SJCRH30 (cell line): ENCODE measurements around the gene FSTL4. TPM values are rescaled to one million over a fixed set of nuclear protein-coding genes. Genes with fewer than 3 reads are reported as not detected.

ENCODE experiments used
- DNase-seq, 2 experiments: peaks; one replicate each; pipeline ENCODE4 v3.0.0-alpha.2; 2015 to 2020
- H3K27ac ChIP-seq: fragments of 250-450 bp; sonication (Bioruptor Pico); 2 replicates; pipeline ENCODE4 v1.5.1; 2020; ENCODE audit warnings: mild to moderate bottlenecking, moderate library complexity
- H3K27me3 ChIP-seq: fragments of 250-450 bp; sonication (Bioruptor Pico); 2 replicates; pipeline ENCODE4 v1.5.1; 2020; ENCODE audit warnings: mild to moderate bottlenecking, moderate library complexity
- H3K36me3 ChIP-seq: fragments of 250-450 bp; sonication (Bioruptor Pico); 2 replicates; pipeline ENCODE4 v1.5.1; 2020; ENCODE audit warnings: mild to moderate bottlenecking, moderate library complexity
- H3K4me1 ChIP-seq: fragments of 250-450 bp; sonication (Bioruptor Pico); 2 replicates; pipeline ENCODE4 v1.5.1; 2020; ENCODE audit warnings: mild to moderate bottlenecking, moderate library complexity
- H3K4me3 ChIP-seq: fragments of 250-450 bp; sonication (Bioruptor Pico); 2 replicates; pipeline ENCODE4 v1.5.1; 2020; ENCODE audit warnings: mild to moderate bottlenecking, moderate library complexity
- H3K9me3 ChIP-seq: fragments of 250-450 bp; sonication (Bioruptor Pico); replicated peaks from 2 replicates; pipeline ENCODE4 v1.5.1; 2020; ENCODE audit warnings: mild to moderate bottlenecking, moderate library complexity
- total RNA-seq: library from RNA; depleted of rRNA; stranded (reverse); fragments of >200 nt; shearing (Covaris generic); gene quantifications from 2 replicates; pipeline ENCODE4 v1.2.3, GENCODE V29; 2014

Gene FSTL4
- total RNA-seq, 1 experiment from 2014 or later: 7.1 TPM

- Histone ChIP-seq H3K27me3 (no peaks in the 10 kb centered on the region), H3K36me3 (no peaks in the 10 kb centered on the region), H3K4me1 (no peaks in the 10 kb centered on the region), H3K9me3 (no peaks in the 10 kb centered on the region), H3K4me3 (no peak overlapping the region), H3K27ac (no peak overlapping the region)
- no peak for DNase-seq
Observed at GRCh38 chr5:133321833-133322420, 290.4 kb downstream of the FSTL4 start.

- H3K4me1 ChIP-seq: no peaks in the 10 kb centered on the region
- no peaks in the 10 kb centered on the region for H3K27me3 ChIP-seq
- no peak overlapping the region for H3K4me3 ChIP-seq
- H3K27ac ChIP-seq: no peak overlapping the region
- H3K9me3 ChIP-seq: no peaks in the 10 kb centered on the region
- H3K36me3 ChIP-seq: no peaks in the 10 kb centered on the region
- no peak for DNase-seq
Observed at GRCh38 chr5:133321286-133321832, 291.0 kb downstream of the FSTL4 start.

GRCh38 chr5:133319905-133320520 is 292.3 kb downstream of the FSTL4 start:
- no peaks in the 10 kb centered on the region for H3K27me3 ChIP-seq
- no peaks in the 10 kb centered on the region for H3K9me3 ChIP-seq
- DNase-seq: peak in 1 of 2 experiments; percentile 26
- no peak overlapping the region for H3K27ac ChIP-seq
- H3K36me3 ChIP-seq: no peaks in the 10 kb centered on the region
- no peak overlapping the region for H3K4me3 ChIP-seq
- H3K4me1 ChIP-seq: no peaks in the 10 kb centered on the region

- H3K9me3 ChIP-seq: no peaks in the 10 kb centered on the region
- H3K27ac ChIP-seq: no peak overlapping the region
- DNase-seq: no peak
- H3K4me1 ChIP-seq: no peaks in the 10 kb centered on the region
- no peaks in the 10 kb centered on the region for H3K27me3 ChIP-seq
- H3K4me3 ChIP-seq: no peak overlapping the region
- no peaks in the 10 kb centered on the region for H3K36me3 ChIP-seq
Observed at GRCh38 chr5:133319244-133319643, 293.1 kb downstream of the FSTL4 start.

GRCh38 chr5:133317558-133317957 is 294.8 kb downstream of the FSTL4 start:
- H3K36me3 ChIP-seq: no peaks in the 10 kb centered on the region
- H3K4me3 ChIP-seq: no peak overlapping the region
- no peak overlapping the region for H3K27ac ChIP-seq
- H3K4me1 ChIP-seq: no peaks in the 10 kb centered on the region
- DNase-seq: no peak
- no peaks in the 10 kb centered on the region for H3K9me3 ChIP-seq
- no peaks in the 10 kb centered on the region for H3K27me3 ChIP-seq

GRCh38 chr5:133316346-133317343 is 295.7 kb downstream of the FSTL4 start:
- Histone ChIP-seq H3K36me3 (no peaks in the 10 kb centered on the region), H3K27me3 (no peaks in the 10 kb centered on the region), H3K4me3 (no peak overlapping the region), H3K4me1 (no peaks in the 10 kb centered on the region), H3K27ac (no peak overlapping the region), H3K9me3 (no peaks in the 10 kb centered on the region)
- peak in 1 of 2 experiments; percentile 22 for DNase-seq

- Histone ChIP-seq H3K36me3 (no peaks in the 10 kb centered on the region), H3K4me1 (no peaks in the 10 kb centered on the region), H3K27ac (no peak overlapping the region), H3K9me3 (no peaks in the 10 kb centered on the region), H3K4me3 (no peak overlapping the region), H3K27me3 (no peaks in the 10 kb centered on the region)
- DNase-seq: no peak
Observed at GRCh38 chr5:133314086-133314485, 298.3 kb downstream of the FSTL4 start.

GRCh38 chr5:133311176-133311575 is 301.2 kb downstream of the FSTL4 start:
- H3K27me3 ChIP-seq: no peaks in the 10 kb centered on the region
- no peak overlapping the region for H3K27ac ChIP-seq

GRCh38 chr5:133309984-133310621 is 302.2 kb downstream of the FSTL4 start:
- Histone ChIP-seq H3K9me3 (no peaks in the 10 kb centered on the region), H3K36me3 (no peaks in the 10 kb centered on the region), H3K4me3 (no peak overlapping the region), H3K27ac (no peak overlapping the region), H3K4me1 (no peaks in the 10 kb centered on the region), H3K27me3 (no peaks in the 10 kb centered on the region)
- DNase-seq: no peak

More at GRCh38 chr5:133311176-133311575, 301.2 kb downstream of the FSTL4 start:
- no peaks in the 10 kb centered on the region for H3K36me3 ChIP-seq
- H3K4me1 ChIP-seq: no peaks in the 10 kb centered on the region
- no peaks in the 10 kb centered on the region for H3K9me3 ChIP-seq
- H3K4me3 ChIP-seq: no peak overlapping the region
- no peak for DNase-seq

- Histone ChIP-seq H3K4me1 (no peaks in the 10 kb centered on the region), H3K9me3 (no peaks in the 10 kb centered on the region), H3K27me3 (no peaks in the 10 kb centered on the region), H3K36me3 (no peaks in the 10 kb centered on the region), H3K4me3 (no peak overlapping the region), H3K27ac (no peak overlapping the region)
- DNase-seq: no peak
Observed at GRCh38 chr5:133309166-133309795, 303.1 kb downstream of the FSTL4 start.

- H3K27me3 ChIP-seq: no peaks in the 10 kb centered on the region
- H3K36me3 ChIP-seq: no peaks in the 10 kb centered on the region
- H3K4me3 ChIP-seq: no peak overlapping the region
- DNase-seq: no peak
- no peak overlapping the region for H3K27ac ChIP-seq
- no peaks in the 10 kb centered on the region for H3K4me1 ChIP-seq
- no peaks in the 10 kb centered on the region for H3K9me3 ChIP-seq
Observed at GRCh38 chr5:133307275-133307674, 305.1 kb downstream of the FSTL4 start.

GRCh38 chr5:133304707-133305216 is 307.6 kb downstream of the FSTL4 start:
- Histone ChIP-seq H3K27ac (no peak overlapping the region), H3K27me3 (no peaks in the 10 kb centered on the region), H3K4me1 (no peaks in the 10 kb centered on the region), H3K4me3 (no peak overlapping the region), H3K36me3 (no peaks in the 10 kb centered on the region), H3K9me3 (no peaks in the 10 kb centered on the region)
- DNase-seq: no peak

- no peaks in the 10 kb centered on the region for H3K9me3 ChIP-seq
- no peaks in the 10 kb centered on the region for H3K36me3 ChIP-seq
- no peaks in the 10 kb centered on the region for H3K4me1 ChIP-seq
- no peaks in the 10 kb centered on the region for H3K27me3 ChIP-seq
- no peak for DNase-seq
- no peak overlapping the region for H3K27ac ChIP-seq
- H3K4me3 ChIP-seq: no peak overlapping the region
Observed at GRCh38 chr5:133304178-133304577, 308.2 kb downstream of the FSTL4 start.

GRCh38 chr5:133303298-133303697 is 309.0 kb downstream of the FSTL4 start:
- no peak overlapping the region for H3K27ac ChIP-seq
- no peaks in the 10 kb centered on the region for H3K27me3 ChIP-seq
- H3K4me1 ChIP-seq: no peaks in the 10 kb centered on the region
- H3K9me3 ChIP-seq: no peaks in the 10 kb centered on the region
- no peaks in the 10 kb centered on the region for H3K36me3 ChIP-seq
- no peak overlapping the region for H3K4me3 ChIP-seq
- DNase-seq: no peak
